Tibial nerve (tissue), 4 donors: ENCODE measurements around the gene STARD13. TPM values are rescaled to one million over a fixed set of nuclear protein-coding genes. Genes with fewer than 3 reads are reported as not detected.

Experiments used
- DNase-seq, 2 donors: peaks; one replicate each; pipeline ENCODE4 v3.0.0-alpha.2; 2019; ENCODE audit warnings: low spot score in 2 of 2
- H3K27ac ChIP-seq, 4 donors: fragments of 200-600 bp; sonication (generic) in 3 of 4; one replicate each; pipeline ENCODE4 v1.5.1; 2017 to 2019; ENCODE audit warnings: mild to moderate bottlenecking in 1 of 4
- H3K27me3 ChIP-seq, 2 donors: fragments of 200-600 bp; sonication (generic) in 1 of 2; one replicate each; pipeline versions ENCODE4 v1.5.1 to v1.6.0; 2017 to 2019
- H3K36me3 ChIP-seq, 3 donors: fragments of 200-600 bp; sonication (generic); one replicate each; pipeline ENCODE4 v1.5.1; 2018 to 2019
- H3K4me1 ChIP-seq, 4 donors: fragments of 200-600 bp; sonication (generic) in 3 of 4; one replicate each; pipeline ENCODE4 v1.5.1; 2017 to 2019
- H3K4me3 ChIP-seq, 4 donors: fragments of 200-600 bp; sonication (generic) in 3 of 4; one replicate each; pipeline ENCODE4 v1.5.1; 2017 to 2019; ENCODE audit warnings: mild to moderate bottlenecking in 1 of 4, moderate library complexity in 1 of 4
- H3K9me3 ChIP-seq, 4 donors: fragments of 200-600 bp; sonication (generic) in 3 of 4; one replicate each; pipeline ENCODE4 v1.5.1; 2017 to 2019
- EP300 ChIP-seq, 2 donors: sonication (generic); formaldehyde crosslinking; IDR thresholded peaks; one replicate each; pipeline ENCODE4 v1.6.1; 2017; ENCODE audit warnings: antibody characterized with exemption in 2 of 2, mild to moderate bottlenecking in 1 of 2
- POLR2A ChIP-seq, 2 donors: fragments of 450-650 bp; IDR thresholded peaks; one replicate each; pipeline ENCODE4 v1.6.1; 2017; ENCODE audit warnings: antibody characterized with exemption in 2 of 2, mild to moderate bottlenecking in 2 of 2, moderate library complexity in 2 of 2
- WGBS, 2 donors: methylation state at CpG; one replicate each; pipeline ENCODE4 v1.1.5; 2018; 5-methylcytosine and 5-hydroxymethylcytosine counted together
- total RNA-seq, 4 donors: library from RNA; depleted of rRNA; stranded (reverse); fragments of >200 nt; gene quantifications; one replicate each; pipeline ENCODE4 v1.1.0, GENCODE V29; 2016
- TF ChIP-seq, protein P1 (sequence below), 5 experiments: fragments of 200-600 bp in 3 of 5; fragments of 450-650 bp in 2 of 5; sonication (generic) in 3 of 5; IDR thresholded peaks; one replicate each; pipeline ENCODE4 v1.5.1; 2016 to 2019; ENCODE audit warnings: antibody characterized with exemption in 5 of 5, mild to moderate bottlenecking in 3 of 5, moderate library complexity in 2 of 5

STARD13 gene
- total RNA-seq, 4 donors from 2014 or later = 52.7 to 125 (median 80.0) TPM

GRCh38 chr13:33073338-33073737, 212.2 kb downstream of the STARD13 start:
- 89 to 92% methylated on average over 3 of the region's 3 CpGs for WGBS, 2 donors
- H3K9me3 ChIP-seq = no peaks in the 10 kb centered on the region

DNA sequence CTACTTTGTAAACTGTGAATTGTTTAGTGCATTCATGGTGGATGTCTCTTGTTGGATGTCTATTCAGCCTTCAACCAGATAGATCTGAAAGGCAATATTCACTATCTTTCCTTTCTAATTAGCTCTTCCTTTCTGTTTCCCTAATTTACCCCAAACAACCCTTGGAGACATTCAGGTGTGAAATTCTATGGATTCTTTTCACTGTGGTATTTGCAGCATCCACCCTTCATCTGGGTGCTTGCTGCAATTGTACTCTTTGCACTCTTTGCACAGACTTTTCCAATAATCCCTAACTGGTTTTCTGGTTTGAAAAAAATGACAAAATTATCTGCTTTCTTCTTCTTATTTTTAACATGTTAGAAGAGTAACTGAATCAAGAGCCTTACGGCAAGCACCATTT, 212.8 kb downstream of the STARD13 start:
- WGBS, 2 donors = 98 to 100% methylated on average over 1 of the region's 1 CpG
- no peaks in the 10 kb centered on the region for H3K9me3 ChIP-seq
- H3K36me3 ChIP-seq = no peaks in the 10 kb centered on the region
- H3K27ac ChIP-seq = no peak overlapping the region
- H3K27me3 ChIP-seq = no peaks in the 10 kb centered on the region
- H3K4me1 ChIP-seq = no peaks in the 10 kb centered on the region
- no peak for DNase-seq
- no peak overlapping the region for H3K4me3 ChIP-seq
- TF ChIP-seq POLR2A (IDR thresholded peaks at IDR 0.05) (no peak), EP300 (IDR thresholded peaks at IDR 0.05) (no peak)
- TF ChIP-seq, protein P1, sequence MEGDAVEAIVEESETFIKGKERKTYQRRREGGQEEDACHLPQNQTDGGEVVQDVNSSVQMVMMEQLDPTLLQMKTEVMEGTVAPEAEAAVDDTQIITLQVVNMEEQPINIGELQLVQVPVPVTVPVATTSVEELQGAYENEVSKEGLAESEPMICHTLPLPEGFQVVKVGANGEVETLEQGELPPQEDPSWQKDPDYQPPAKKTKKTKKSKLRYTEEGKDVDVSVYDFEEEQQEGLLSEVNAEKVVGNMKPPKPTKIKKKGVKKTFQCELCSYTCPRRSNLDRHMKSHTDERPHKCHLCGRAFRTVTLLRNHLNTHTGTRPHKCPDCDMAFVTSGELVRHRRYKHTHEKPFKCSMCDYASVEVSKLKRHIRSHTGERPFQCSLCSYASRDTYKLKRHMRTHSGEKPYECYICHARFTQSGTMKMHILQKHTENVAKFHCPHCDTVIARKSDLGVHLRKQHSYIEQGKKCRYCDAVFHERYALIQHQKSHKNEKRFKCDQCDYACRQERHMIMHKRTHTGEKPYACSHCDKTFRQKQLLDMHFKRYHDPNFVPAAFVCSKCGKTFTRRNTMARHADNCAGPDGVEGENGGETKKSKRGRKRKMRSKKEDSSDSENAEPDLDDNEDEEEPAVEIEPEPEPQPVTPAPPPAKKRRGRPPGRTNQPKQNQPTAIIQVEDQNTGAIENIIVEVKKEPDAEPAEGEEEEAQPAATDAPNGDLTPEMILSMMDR (IDR thresholded peaks at IDR 0.05) = no peak

More at GRCh38 chr13:33073338-33073737, 212.2 kb downstream of the STARD13 start:
- no peak overlapping the region for H3K27ac ChIP-seq
- no peak for DNase-seq
- H3K36me3 ChIP-seq = no peaks in the 10 kb centered on the region
- no peak overlapping the region for H3K4me3 ChIP-seq
- no peak for TF ChIP-seq POLR2A (IDR thresholded peaks at IDR 0.05)
- no peak for TF ChIP-seq EP300 (IDR thresholded peaks at IDR 0.05)
- TF ChIP-seq, protein P1 (IDR thresholded peaks at IDR 0.05) = no peak
- no peaks in the 10 kb centered on the region for H3K27me3 ChIP-seq
- H3K4me1 ChIP-seq = no peaks in the 10 kb centered on the region

GRCh38 chr13:33072282-33072681, 213.3 kb downstream of the STARD13 start:
- Histone ChIP-seq H3K36me3 (no peaks in the 10 kb centered on the region), H3K9me3 (no peaks in the 10 kb centered on the region), H3K27ac (no peak overlapping the region), H3K27me3 (no peaks in the 10 kb centered on the region), H3K4me1 (no peaks in the 10 kb centered on the region), H3K4me3 (no peak overlapping the region)
- DNase-seq = no peak
- TF ChIP-seq POLR2A (IDR thresholded peaks at IDR 0.05) (no peak), EP300 (IDR thresholded peaks at IDR 0.05) (no peak)
- TF ChIP-seq, protein P1 (IDR thresholded peaks at IDR 0.05) = no peak
- WGBS, 2 donors = 98 to 99% methylated on average over 2 of the region's 2 CpGs

GRCh38 chr13:33070713-33071112, 214.8 kb downstream of the STARD13 start:
- Histone ChIP-seq H3K4me3 (no peak overlapping the region), H3K36me3 (peaks cover 0 to 8% (median 0%) of the 10 kb centered on the region in 3 donors), H3K9me3 (no peaks in the 10 kb centered on the region), H3K27ac (no peak overlapping the region), H3K4me1 (no peaks in the 10 kb centered on the region), H3K27me3 (no peaks in the 10 kb centered on the region)
- DNase-seq = no peak
- WGBS, 2 donors = 74 to 100% methylated on average over 2 of the region's 2 CpGs
- TF ChIP-seq, protein P1 (IDR thresholded peaks at IDR 0.05) = no peak
- no peak for TF ChIP-seq POLR2A (IDR thresholded peaks at IDR 0.05)
- no peak for TF ChIP-seq EP300 (IDR thresholded peaks at IDR 0.05)

DNA sequence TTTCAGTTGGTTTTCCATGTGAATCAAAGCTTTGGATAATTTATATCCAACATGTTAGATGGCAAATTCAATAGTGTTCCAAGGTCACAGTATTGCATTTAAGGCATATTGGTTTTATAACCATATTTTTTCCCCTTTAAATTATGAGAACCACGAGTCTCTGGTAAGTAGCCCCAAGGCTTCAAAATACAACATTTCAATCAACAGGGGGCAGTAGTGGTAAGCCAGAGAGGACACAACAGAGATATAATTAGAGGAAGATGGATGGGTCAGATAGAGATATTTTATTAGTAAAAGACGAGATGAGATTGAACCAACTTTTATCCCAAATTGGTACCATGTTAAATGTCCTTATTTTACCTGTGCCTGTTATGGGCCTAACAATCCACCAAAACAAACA, 216.2 kb downstream of the STARD13 start:
- no peak overlapping the region for H3K4me3 ChIP-seq
- 81 to 89% methylated on average over 2 of the region's 2 CpGs for WGBS, 2 donors
- H3K27me3 ChIP-seq = no peaks in the 10 kb centered on the region
- H3K4me1 ChIP-seq = no peaks in the 10 kb centered on the region
- no peaks in the 10 kb centered on the region for H3K9me3 ChIP-seq
- H3K27ac ChIP-seq = no peak overlapping the region
- peaks cover 0 to 8% (median 0%) of the 10 kb centered on the region in 3 donors for H3K36me3 ChIP-seq
- TF ChIP-seq, protein P1 (IDR thresholded peaks at IDR 0.05) = no peak
- no peak for TF ChIP-seq EP300 (IDR thresholded peaks at IDR 0.05)
- no peak for TF ChIP-seq POLR2A (IDR thresholded peaks at IDR 0.05)
- DNase-seq = no peak
